Skin of body (tissue), 2 donors: Measurements from ENCODE around the gene RAD21L1. TPM values are rescaled to one million over a fixed set of nuclear protein-coding genes. Genes with fewer than 3 reads are reported as not detected.
"Not testable (repeated sequence)": the region's sequence is repeated elsewhere in the genome, so short reads cannot be mapped to it uniquely, and the experiment has no call there.

Experiments used
- DNase-seq: peaks from one replicate; lab custom pipeline; 2025; lab: John Stamatoyannopoulos, UW
- total RNA-seq: library from RNA; depleted of rRNA; stranded (reverse); fragments of >200 nt; gene quantifications from one replicate; pipeline ENCODE4 v1.2.3, GENCODE V29; 2014

The RAD21L1 gene
- total RNA-seq, 1 donor from 2014 or later = not detected

DNA sequence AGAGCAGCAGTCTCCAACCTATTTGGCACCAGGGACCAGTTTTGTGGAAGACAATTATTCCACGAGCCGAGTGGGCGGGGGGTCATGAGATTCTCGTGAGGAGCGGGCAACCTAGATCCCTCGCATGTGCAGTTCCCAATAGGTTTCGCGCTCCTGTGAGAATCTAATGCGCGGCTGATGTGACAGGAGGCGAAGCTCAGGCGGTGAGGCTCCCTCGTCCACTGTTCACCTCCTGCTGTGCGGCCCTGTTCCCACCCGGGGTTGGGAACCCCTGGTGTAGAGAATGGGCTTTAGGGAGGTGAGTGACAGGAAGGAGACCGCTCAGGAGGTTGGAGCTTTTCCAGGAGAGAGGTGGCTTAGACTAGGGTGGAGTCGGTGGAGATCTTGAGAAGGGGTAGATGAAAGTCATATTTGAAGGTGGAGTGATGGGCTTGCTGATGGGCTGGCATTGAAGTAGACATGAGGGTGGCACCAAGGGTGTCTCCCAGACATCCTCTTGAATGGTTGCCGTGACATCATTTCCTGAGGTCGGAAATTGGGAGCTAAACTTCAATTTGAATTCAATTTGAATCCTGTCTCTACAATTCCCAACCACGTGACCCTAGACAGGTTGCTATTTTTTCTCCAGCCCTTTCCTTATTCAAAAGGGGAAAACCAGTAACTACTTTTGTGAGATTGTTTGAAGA, 1.5 kb upstream of the RAD21L1 start:
- no peak for DNase-seq

DNA sequence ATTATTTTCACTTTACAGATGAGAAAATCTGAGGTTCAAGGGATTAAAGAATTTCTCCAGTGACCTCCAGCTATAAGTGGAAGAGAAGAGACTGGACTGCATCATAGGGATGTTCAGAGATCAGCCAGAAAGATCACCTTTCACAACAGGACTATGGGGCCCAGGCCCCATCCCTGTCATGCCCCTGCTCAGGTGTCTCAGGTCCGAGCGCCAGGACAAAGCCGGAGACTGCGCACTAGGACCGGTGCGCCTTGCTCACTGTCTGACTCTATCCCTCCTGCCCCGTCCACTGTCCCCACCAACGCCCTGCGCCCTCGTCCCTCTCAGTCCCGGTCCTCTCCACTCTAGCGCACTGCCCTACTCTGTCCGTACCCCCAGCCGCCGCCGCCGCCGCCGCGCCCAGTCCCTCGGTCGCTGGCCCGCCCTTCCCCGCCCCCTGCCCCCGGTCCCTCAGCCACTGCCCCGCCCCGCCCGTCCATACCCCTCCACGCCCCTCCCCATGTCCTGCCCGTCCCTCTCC, 521 bp upstream of the RAD21L1 start:
- no peak for DNase-seq

- no peak for DNase-seq
These were observed 3.7 kb downstream of the RAD21L1 start for GRCh38 chr20:1229541-1229940.

- no peak for DNase-seq
These were observed 6.7 kb downstream of the RAD21L1 start for GRCh38 chr20:1232286-1233111.

GRCh38 chr20:1240549-1240948, 14.7 kb downstream of the RAD21L1 start:
- DNase-seq = no peak

DNA sequence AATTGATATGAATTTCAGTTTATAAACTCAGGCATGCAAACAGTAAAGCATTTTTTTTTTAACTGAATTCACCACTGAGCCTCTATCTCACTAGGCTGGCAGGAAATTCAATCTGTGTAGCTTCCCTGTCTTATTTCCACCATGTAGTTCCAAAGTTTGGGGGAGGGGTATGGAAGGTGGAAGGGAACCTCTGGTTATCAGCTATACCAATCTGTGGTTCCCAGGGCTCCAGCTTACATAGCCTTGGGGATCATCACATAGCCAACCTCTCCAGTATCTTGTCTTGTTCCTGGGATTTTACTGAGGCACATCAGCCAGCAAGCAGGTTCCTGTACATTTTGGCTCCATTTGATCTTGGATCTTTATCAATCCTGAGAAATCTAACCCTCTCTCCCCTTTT, 15.6 kb downstream of the RAD21L1 start:
- no peak for DNase-seq

DNA sequence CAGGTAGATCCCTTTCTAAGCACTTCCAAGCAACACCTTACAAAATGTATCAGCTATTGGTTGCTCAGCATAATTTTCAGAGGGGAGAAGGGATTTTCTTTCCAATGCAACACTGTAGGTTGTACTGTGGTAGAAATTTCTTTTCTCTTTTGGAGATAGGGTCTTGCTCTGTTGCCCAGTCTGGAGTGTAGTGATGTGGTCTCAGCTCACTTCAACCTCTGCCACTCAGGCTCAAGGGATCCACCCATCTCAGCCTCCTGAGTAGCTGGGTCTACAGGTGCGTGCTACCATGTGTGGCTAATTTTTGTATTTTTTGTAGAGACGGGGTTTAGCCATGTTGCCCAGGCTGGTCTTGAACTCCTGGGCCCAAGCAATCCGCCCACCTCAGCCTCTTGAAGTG, 16.3 kb downstream of the RAD21L1 start:
- DNase-seq = no peak

- no peak for DNase-seq
These were observed 16.7 kb downstream of the RAD21L1 start for GRCh38 chr20:1242530-1242929.

DNA sequence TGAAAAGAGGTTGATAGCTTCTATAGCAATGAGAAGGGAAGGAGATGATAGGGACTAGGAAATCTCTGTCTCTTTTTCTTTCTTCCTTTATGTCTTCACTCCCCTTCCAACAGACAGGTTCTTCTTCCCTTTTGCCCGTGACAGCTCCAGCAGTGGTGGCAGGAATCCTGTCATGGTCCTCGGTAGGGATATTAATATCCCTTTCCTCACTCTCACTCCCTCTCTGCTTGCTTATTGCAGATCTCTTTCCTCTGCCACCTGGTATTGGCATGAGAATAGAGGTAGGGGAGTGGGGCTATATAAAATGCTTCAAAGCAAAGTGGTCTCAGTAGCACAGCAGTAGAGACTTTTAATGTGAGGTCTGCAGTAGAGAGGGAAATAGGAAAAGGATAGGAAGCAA, 19.7 kb downstream of the RAD21L1 start:
- DNase-seq = no peak

DNA sequence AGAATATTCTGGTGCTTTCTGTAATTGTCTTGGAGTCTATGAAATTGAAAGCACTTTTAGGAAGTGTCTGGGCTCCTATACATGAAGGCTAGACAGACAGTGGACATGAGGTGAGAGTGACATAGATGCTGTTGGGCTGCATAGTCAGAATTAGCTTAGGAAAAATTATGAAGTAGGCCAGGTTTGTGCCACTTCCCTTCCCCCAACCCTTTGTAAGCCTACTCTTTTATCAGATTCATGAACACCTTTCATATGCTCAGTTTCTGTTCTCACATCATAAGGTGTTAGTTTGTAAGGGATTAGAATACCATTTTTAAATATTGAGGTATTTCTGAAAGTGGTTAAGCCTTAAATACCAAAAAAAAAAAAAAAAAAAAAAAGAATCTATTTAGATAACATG, 21.8 kb downstream of the RAD21L1 start:
- no peak for DNase-seq

DNA sequence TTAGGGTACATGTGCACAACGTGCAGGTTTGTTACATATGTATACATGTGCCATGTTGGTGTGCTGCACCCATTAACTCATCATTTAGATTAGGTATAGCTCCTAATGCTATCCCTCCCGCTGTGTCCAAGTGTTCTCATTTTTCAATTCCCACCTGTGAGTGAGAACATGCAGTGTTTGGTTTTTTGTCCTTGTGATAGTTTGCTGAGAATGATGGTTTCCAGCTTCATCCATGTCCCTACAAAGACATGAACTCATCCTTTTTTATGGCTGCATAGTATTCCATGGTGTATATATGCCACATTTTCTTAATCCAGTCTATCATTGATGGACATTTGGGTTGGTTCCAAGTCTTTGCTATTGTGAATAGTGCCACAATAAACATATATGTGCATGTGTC, 24.4 kb downstream of the RAD21L1 start:
- not testable (repeated sequence) for DNase-seq

DNA sequence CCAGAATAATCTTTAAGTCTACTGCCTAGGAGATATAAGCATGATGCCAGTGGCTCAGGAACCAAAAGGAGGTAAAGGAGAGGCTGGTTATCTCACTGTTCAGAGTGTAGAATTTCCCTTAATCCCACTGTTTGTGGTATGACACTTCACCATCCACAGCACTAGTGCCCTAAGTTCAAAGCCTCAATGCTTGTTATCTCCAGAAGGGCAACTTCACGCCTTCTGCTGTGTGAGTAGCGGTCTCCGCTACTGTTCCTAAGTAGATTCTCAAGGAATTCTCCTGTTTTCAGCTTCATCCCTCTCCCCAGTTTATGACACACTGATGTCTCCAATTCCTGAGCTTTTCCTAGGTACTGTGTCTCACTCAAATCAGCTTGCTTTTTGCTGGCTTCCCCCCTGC, 26.6 kb downstream of the RAD21L1 start:
- no peak for DNase-seq

DNA sequence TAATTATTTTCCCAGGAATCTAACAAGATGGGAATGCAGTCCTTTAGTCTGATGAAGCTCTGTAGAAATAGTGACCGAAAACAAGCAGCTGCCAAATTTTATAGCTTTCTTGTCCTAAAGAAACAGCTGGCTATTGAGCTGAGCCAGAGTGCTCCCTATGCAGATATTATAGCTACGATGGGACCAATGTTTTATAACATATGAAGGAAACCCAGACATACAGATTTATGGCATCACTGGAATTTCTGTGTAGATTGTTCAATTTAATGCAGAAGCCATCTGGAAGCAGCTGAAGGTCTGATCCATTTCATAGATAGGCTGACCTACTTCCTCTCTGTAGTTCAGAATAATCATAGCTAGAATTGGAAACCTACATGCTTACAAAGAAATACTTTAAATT, 28.4 kb downstream of the RAD21L1 start:
- DNase-seq = no peak

GRCh38 chr20:1255675-1256074, 29.8 kb downstream of the RAD21L1 start:
- DNase-seq = peak; percentile 28

DNA sequence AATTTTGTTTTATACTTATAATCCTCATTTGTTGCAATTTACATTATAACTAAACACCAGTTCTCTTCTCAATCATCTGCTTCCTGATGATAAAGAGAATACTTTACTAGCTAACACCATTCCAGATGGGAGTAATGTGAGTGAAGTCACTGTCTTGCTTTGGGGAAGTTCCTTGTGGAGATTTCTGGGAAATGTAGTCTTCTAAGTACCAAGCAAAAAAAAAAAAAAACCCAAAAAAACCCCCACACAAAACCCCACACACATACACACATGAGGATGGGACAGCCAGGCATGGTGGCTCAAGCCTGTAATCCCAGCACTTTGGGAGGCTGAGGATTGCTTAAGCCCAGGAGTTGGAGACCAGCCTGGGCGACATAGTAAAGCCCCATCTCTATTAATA, 38.0 kb downstream of the RAD21L1 start:
- DNase-seq = peak; percentile 29

- DNase-seq = no peak
These were observed 38.9 kb downstream of the RAD21L1 start for GRCh38 chr20:1264727-1265126.

DNA sequence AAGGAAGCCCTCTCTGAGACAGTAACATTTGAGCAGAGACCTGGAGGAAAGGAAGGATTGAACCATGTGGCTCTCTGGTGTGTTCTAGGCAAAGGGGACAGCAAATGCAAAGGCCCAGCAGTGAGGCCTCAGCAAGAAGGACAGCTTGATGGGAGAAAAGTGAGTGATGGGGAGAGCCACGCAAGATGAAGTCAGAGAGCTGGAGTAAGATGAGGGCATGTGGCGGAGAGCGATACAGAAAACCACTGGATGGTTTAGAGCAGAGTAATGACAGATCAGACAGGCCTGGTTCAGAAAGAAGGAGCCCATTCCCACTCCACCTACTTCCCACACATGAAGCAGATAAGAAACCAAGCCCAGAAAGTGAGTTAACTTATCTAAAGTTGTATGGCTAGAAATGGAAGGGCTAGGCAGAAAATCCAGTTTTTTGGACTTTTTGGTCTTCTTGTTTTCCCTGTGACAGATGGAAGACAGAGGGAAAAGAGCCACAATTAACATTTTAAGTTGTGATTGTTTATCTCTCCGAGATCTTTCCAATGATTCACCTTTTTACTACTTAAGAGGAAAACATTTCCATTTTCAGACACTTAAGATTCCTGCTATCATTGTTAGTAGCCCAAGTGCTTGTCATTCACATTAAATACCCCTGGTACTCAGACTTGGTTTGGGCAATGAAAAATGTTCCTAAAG, 39.5 kb downstream of the RAD21L1 start:
- DNase-seq = no peak

DNA sequence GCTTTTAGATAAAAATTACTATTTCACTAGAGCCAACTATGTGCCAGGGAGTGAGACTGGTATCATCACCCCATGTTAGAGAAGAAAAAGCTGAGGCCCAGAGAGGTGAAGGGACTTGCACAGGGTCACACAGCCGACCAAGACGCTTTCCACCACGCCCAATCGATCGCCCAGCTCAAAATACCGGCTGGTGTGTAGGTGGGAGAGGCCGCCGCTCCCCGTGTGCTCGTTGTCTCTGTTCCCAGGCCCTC, 40.0 kb downstream of the RAD21L1 start:
- no peak for DNase-seq

- peak; percentile 44 for DNase-seq
These were observed 40.5 kb downstream of the RAD21L1 start, which contains the start of gene SNPH for GRCh38 chr20:1266167-1266973. TSS of gene SNPH (plus strand) at chr20:1266294. CDS start at chr20:1296240, 29,946 bp downstream.

DNA sequence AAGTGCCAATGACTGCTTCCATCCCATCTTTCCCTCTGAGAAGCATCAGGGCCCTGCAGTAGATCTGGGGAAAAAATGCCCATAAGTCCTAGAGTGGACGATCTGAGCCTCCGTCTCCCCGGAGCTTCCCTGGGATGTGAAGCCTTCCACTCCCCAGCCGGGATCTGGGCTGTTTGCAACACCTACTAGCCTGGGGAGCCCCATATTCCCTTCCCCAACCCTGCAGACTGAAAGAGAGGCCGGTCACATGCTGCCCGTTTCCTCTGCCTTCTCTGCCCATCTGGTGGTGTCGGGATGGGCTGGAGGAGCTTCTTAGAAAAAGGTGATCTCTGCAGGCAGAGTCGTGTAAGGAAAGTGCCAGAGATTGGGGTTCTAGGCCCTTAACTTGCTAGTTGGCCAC, 41.3 kb downstream of the RAD21L1 start:
- no peak for DNase-seq

- no peak for DNase-seq
These were observed 42.0 kb downstream of the RAD21L1 start for GRCh38 chr20:1267809-1268374.
